Effector CD4-positive, alpha-beta T cell (primary cell): ENCODE measurements around the gene COL27A1.
A peak's percentile ranks its signal among the peaks of the same experiment; 100 is the strongest.

Experiments
- DNase-seq: peaks from one replicate; pipeline ENCODE4 v3.0.0-alpha.2; 2020

COL27A1 gene

DNA sequence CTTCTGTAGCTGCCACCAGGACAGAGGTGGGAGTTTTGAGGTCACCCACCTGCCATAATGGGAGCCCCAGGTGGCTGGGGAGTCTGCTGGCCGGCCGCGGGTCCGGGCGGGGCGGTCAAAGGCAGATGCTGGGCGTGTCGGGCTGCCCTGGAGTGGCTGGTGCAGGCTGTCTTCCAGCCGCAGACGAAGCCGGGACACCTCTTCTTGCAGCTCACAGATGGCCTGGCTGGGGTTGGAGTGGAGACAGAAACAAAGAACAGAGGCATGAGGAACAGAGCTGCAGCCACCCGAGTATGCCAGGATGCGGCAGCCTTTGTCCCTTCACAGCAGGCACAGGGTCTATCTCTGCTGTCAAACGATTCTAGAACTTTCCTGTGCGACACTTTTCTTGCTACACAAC is 192.3 kb downstream of the COL27A1 start:
- no peak for DNase-seq

DNA sequence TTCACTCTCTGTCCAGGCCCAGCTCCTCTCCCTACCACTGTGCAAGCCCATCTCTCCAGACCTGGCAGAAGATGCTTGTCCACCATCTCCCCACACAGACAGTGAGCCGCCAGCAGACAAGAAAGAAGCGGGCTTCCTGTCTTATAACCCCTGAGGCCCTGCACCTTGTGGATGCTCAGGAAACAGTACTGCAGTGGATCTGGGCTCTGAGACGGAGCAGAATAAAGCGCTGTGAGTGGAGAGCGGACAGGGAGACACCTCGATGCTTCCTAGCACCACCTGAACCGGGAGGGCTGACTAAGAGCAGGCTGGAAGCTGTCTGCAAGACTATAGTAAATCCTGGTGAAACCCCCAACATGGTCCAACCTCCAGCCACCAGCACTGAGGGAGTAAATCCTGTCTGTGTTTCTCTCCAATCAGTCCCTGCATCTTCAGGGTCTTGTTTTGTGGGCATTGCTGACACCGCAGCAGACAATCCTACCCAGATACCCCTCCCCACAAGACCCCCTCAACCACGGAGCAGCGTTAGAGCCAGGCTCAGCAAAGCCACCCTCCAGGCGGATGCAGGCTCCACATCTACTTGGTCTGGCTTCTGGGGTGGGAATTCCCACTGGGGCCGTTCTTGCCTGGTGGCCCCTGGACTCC is 193.0 kb downstream of the COL27A1 start:
- no peak for DNase-seq

DNA sequence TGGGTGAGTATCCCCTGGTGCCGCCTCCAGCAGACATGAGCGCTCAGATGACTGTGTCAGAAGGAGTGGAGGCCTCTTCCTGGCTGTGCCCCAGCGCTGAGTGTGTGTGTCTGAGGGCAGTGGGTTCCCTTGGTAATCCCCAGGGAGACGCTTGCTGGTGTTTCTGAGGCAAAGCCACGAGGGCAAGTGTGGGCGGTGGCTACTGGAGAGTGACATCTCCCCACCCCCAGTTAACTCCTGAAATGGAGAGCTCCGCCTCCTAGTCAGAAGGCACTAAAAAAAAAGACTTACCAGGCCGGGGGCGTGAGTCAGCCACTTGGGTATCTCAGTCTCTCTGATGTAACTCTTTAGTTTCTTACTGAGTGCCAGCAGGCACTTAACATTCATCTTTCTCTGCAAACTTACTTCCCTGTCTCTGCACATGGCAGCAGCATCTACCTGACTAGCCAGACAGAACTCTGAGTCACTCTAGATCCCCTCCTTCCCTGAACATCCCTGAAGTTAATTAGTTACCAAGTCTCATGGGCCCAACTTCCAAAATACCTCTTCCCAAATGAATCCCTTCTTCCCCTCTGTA is 193.7 kb downstream of the COL27A1 start:
- peak; percentile 47 for DNase-seq

DNA sequence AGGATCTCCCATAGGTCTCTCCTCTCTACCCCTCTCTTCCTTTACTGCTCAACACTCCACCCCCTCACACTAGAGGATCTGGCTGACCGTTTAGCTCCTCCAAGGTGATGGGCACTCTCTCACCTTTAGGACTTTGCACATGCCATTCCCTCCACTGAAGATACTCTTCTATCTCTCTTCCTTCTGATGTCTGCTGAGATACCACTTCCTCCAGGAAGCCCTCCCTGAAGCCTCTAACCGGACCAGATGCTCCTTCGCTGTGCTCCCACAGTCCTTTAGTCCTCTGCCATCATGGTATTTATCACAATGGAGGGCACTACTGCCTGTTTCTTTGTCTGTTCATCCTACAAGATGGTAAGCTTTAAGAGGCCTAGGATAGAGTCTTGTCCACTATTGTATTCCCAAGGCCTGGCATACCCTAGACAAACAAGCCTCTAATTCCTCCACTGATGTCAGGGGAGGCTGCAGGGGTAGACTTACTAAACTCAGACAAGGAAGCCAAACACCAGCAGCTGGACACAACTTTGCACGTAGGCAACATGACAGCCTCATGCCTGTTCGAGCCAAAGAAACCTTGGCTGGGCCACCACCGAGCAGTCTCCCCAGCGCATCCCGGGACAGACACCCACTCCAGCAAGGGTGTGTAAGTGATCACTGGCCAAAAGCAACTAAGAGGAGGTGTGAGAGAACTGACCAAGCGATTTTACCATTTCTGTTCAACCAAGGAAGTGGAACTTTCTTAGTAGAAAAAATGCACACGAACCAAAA is 194.6 kb downstream of the COL27A1 start:
- no peak for DNase-seq

DNA sequence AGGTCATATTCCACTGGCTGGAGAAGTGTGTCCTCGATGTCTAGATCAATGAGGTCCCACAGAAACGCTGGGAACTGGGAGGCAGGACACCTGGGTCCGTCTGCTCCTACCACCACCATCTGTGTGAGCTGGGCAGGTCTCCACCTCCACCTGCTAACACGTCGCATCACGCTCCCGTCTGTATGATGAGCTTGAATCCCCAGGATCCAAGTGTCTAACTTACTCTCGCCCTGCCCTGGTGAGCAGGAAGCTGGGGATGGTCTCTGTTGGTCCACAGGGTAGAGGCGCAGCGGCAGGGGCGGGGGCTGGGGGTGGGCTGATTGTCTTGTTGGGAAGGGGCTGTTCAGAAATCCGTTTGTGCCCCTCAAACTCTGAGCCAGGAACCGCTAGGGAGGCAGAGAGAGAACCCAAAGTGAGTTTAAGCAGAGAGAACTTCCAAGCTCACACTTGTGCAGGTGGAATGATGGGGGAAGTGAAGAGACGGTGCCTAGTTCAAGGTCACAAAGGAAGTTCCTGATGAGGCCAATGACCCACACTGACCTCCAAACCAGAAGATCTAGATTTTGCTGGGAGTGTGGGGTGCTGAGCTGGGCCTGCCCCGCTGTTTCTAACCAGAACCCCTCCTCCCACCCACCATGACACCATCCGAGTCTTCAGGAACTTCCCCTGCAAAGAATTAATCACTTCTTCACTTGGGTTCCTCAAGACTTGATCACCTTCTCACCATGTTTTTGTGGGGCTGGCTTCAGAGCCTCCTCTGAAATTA is 195.5 kb downstream of the COL27A1 start:
- DNase-seq = no peak

DNA sequence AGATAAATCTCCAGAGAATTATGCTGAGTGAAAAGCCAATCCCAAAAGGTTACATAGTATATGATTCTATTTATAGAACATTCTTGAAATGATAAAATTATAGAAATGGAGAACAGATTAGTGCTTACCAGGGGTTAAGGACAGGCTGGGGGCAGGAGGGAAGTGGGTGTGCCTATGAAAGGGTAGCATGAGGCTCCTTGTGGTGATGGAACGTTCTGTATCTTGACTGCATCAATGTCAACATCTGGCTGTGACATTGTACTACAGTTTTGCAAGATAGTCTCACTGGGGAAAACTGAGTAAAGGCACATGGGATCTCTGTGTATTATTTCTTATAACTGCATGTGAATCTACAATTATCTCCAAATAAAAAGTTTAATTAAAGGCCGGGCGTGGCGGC is 196.6 kb downstream of the COL27A1 start:
- no peak for DNase-seq

DNA sequence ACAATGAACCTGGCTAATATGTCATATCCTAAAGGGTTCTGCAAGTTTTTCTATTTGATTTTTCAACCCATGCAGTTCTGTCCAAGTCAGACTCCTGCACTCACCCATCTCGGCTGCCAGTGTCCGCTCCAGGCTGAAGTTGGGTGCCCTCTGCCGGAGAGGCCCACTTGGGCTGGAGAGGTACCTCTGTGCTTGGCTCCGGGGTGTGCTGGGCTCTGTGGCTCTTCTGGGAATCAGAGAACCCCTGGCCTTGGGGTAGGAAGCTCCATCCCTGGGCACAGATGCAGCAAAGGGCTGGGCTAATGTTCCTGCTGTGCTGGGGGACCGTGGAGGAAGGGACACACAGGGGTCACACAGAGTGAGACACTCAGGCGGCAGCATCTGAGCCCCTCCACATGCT is 200.5 kb downstream of the COL27A1 start:
- no peak for DNase-seq

DNA sequence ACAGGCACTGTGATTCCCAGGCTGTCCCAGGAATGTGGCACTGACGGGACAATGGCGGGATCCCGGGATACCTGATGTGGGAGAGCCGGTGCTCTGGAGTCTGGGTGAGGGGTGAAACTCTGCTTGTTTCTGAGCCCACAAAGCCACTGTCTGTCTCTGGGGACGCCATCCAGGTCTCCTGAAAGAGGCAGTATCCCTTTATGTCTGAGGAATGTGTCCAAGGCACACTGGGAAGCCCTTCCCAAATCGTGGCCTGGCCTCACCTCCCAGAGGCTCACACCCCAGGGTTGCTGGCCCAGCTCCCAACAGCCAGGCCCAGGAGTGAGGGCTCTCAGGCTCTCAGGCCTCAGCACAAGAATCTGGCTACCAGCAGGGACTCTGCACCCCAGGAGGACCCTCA is 201.5 kb downstream of the COL27A1 start:
- DNase-seq = no peak

DNA sequence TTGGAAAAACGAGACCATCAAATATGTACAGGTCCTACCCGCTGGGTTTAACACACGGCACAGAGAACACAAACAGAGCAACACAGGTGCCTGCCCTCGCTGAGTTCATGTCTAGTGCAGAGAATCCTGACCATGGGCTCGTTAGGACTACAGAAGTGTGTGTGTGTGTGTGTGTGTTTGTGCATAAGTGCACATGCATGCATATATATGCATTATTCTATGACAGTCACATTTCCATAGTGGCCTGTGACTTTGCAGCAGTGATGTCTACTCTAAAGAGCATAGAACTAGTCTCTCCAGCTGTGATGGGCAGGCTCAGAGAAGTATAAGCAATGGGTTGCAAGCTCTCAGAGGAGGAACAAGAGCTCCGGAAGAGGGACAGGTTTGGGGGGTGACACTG is 202.0 kb downstream of the COL27A1 start:
- DNase-seq = no peak

DNA sequence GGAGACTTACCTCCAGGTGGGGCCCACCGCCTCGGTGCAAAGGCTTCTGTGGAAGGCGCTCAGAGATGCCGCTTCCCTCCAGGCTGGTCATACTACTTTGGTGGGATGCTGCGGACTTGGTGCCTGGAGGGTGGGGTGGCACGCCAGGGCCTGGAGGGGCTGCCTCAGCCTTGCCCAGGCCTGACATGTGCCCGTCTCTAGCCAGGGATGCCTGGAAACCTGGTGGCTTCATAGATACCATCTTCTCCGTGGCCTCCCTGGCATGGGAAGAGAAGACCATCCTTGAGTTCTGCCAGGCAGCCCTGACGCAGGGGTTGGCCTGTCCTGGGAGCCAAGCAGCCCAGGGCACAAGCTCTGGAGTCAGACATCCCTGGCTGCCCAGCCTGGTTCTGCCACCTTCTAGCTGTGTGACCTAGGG is 202.6 kb downstream of the COL27A1 start:
- no peak for DNase-seq

DNA sequence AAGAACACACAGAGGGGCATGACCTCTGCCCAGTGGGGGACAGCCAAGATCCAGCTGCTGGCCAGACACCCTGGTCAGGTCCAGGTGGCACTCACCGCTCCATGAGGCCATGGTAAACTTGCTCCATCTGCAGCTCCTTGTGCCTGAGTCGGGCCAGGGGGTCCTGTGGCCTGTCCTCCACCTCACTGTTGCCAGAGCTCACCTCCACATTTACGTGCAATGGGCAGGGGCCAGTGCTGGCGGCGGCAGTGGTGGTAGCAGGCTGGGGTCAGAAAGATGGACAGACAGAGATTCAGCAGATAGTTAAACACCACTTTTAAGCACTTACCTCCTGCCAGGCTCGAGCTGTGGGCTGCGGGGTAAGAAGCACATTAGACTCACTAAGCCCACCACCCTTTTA is 204.5 kb downstream of the COL27A1 start:
- DNase-seq = no peak

DNA sequence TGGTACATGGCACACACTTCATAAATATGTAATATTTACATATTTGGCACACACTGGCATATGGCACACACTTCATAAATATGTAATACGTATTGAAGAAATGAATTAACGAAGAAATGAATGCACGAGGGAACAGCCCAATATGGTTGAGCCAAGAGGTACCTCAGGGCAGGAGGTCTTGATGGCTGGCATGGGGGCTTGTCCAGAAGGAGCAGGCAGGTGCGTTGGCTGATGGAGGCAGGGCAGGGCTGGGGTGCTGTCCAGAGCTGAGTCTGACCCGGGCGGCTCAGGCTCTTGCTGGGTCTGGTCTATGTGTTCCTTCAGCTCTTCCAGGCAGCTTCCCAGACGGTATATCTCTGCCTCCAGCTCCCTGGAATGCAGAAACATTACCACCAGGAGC is 206.2 kb downstream of the COL27A1 start:
- no peak for DNase-seq
